Umbilical cord (tissue), 2 donors: ENCODE results near the gene TM4SF18. TPM values are rescaled to one million over a fixed set of nuclear protein-coding genes. Genes with fewer than 3 reads are reported as not detected.

Experiments used
- DNase-seq: peaks from one replicate; pipeline ENCODE4 v3.0.0-alpha.2; 2015; ENCODE audit warnings: low spot score
- total RNA-seq: library from RNA; depleted of rRNA; stranded (reverse); fragments of >200 nt; gene quantifications from one replicate; pipeline ENCODE4 v1.2.3, GENCODE V29; 2014; ENCODE audit warnings: low replicate concordance; ENCODE audit not compliant: insufficient read depth

The TM4SF18 gene
- total RNA-seq, 1 donor from 2014 or later = 3.9 TPM

- DNase-seq = no peak
Observed at GRCh38 chr3:149330609-149331331, 2.7 kb downstream of the TM4SF18 start.

GRCh38 chr3:149327156-149327555, 6.3 kb downstream of the TM4SF18 start:
- no peak for DNase-seq

DNA sequence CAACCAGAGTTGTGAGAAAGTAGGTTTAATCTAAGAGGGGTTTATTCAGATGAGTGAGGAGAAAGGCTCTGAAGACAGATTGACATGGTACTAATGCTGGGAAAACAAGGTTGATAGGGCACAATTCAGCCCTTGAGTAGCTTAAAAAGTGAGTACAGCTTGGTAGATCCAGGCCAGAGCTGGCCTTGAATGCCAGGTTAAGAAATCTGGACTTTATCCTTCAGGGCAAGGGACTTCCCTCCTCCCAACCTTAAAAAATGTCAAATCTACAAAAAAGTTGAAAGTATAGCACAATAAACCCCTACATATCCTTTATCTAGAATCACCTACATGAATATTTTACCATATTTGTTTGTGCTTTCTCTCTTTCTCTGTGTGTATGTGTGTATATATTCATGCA, 7.9 kb downstream of the TM4SF18 start:
- no peak for DNase-seq

DNA sequence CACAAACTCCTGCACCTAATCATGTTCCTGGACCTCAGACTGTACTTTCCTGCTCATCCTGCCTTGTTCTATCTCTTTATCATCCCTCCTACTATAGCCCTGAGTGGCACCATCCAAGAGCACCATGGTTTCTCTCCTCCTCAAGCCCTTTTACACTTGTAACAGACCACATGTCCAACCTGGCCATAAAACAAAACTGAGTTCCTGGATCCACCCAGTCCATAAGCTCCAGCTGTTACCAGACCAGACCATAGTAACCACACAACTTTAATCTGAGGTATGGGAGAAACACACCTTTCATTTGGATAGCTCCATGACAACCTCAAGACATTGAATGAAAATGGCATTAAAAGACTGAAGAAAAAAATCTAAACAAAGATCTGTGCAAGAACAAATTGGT, 9.1 kb downstream of the TM4SF18 start:
- DNase-seq = no peak

- DNase-seq = no peak
Observed at GRCh38 chr3:149321640-149322039, 11.8 kb downstream of the TM4SF18 start.

DNA sequence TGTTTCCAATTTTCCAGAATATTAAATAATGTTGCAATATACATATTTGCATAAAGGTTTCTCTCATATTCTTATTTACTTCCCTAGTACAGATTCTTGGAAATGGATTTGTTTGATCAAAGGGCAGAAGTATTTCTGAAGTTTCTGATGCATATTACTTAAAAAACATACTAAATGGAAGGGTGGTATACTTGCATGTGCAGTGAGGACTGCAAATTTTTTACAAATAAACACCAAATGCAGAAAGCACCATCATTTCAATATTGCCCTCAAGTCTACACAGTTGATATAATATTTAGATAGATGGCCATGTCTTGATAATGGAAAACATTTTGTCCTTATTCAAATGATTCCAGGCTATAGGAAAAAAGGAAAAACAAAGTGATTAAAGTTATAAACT, 12.3 kb downstream of the TM4SF18 start:
- no peak for DNase-seq

DNA sequence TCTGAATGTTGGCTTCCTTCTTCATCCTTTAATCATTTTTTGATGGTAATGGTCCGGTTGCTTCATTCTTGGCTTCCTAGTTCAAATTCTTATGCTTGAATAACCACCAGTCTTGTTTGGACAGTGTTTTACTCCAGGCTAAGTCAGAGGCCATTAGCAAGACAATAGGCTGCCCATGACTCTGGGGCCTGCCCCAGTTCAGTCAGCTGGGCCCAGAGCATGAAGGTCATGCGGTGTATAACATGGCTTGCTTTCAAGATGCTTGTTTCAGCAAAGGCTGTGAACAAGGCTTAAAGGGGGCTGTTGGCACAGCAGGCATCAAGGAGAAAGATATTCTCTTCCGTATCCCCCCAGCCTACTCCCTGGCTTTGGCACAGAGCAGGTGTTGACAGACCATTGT, 13.7 kb downstream of the TM4SF18 start:
- DNase-seq = no peak

DNA sequence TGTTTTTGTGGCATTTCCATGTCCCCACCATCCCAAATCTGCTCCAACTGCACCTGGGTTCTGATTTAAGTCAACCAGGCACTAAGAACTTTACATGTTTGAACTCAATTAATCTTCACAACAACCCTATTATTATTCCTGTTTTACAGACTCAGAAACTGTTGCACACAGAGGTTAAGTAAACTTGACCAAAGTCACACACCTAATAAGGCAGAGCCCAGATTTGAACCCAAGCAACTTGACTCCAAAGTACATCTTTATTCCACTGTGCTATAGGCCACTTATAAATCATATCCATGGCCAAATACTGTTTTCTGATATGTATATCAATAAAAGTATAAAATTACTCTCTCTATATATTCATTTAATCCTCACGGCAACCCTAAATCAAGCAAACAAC, 16.4 kb downstream of the TM4SF18 start:
- no peak for DNase-seq

DNA sequence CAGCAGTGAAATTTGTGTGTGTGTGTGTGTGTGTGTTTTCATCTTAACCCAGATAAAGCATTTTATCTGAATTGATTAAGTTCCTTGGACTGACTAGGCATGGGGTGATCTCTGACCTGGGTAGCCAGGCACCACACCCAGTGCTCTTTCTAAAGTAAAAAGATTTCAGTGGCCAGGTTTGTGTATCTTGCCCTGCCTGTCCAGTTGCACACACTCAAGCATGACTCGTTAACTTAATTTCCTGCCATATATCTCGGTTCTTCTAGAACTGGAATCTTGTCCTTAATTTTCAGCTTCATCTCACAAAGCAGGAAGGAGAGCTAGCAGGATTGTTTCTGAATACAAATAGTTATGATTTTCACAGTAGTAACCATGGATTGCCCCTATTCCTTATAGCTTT, 17.0 kb downstream of the TM4SF18 start:
- no peak for DNase-seq

GRCh38 chr3:149315694-149316093, 17.7 kb downstream of the TM4SF18 start:
- DNase-seq = peak; percentile 30

- DNase-seq = peak; percentile 55
Observed at GRCh38 chr3:149314807-149315578, 18.4 kb downstream of the TM4SF18 start.

- no peak for DNase-seq
Observed at GRCh38 chr3:149313542-149313941, 19.9 kb downstream of the TM4SF18 start.

DNA sequence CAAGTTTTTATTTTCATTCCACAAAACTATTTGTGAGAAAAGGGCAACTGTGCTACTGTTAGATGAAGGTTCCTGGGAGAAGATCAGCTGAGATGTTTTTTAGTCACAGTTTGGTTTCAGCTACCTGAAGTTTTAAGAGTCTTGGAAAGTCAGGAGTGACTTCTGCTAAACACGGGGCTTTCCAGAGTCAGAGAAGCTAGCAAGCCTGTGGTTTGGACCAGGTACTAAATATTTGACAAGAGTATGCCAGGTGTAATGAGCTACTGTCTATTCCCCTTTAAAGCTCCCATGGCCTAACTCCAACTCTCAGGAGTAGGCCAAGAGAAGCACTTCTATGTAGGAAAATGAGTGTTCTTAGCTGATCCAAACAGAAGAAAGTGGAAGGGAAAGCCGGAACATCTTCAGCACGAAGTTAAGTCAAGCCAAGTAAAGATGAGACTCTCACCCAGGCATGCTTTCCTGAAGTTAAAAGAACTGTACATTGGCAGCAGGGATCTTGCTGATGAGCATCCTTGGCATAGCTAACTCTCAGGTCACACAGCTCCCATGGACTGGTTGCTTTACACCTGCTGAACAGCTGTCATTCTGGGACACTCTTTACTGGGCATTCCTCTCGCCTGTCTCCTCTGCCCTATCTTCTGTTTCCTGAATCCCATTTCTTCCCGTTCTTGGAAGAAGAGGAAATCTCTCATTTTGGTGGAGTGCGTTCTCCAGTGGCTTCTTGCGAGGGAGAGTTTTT, 22.5 kb downstream of the TM4SF18 start:
- DNase-seq = no peak

DNA sequence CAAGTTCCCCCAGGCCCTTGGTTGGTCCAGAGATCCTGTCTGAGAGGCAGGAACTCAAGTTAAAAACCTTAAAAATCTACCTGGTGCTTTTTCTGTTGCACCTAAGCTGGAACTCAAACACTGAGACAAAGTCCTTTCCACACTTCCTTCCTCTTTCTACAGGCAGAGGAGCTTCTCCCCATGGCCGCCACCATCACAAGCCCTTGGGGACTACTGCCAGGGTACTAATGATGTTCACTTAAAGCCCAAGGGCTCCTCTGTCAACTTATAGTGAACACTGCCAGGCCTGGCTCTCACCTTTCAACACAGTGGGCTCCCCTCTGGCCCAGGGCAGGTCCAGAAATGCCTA, 26.0 kb downstream of the TM4SF18 start:
- DNase-seq = no peak

DNA sequence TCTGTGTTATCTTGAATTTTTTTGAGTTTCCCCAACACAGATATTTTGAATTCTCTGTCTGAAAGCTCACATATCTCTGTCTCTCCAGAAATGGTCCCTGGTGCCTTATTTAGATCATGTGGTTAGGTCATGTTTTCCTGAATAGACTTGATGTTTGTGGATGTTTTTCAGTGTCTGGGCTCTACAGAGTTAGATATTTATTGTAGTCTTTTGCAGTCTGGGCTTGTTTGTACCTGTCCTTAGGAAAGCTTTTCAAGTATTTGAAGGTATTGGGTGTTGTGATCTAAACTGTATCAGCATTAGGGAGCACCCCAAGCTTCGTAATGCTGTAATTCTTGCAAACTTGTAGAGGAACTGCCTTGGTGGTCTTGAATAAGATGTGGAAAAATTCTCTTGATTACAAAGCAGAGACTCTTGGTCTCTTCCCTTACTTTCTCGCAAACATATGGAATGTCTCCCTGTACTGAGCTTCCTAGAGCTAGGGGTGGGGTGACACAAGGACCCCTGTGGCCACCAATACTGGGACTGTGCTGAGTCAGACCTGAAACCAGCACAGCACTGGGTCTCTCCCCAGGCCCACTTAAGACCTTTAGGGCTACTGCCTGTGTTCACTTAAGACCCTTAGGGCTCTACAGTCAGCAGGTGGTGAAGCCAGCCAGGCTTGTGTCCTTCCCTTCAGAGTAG, 26.5 kb downstream of the TM4SF18 start:
- no peak for DNase-seq

DNA sequence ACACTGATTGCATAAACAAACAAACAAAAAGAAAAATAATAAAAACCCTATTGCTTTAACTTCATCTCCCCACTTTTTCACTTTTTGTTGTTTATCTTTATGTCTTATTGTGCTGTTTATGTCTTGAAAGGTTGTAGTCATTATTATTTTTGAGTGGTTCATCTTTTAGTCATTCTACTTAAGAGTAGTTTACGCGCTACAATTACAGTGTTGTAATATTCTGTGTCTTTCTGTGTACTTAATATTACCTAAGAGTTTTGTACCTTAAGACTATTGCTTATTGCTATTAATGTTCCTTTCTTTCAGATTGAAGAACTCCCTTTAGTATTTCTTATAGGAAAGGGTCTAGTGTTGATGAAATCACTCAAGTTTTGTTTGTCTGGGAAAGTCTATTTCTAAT, 28.1 kb downstream of the TM4SF18 start:
- no peak for DNase-seq

- peak; percentile 95 for DNase-seq
Observed at GRCh38 chr3:149299938-149300801, 33.3 kb downstream of the TM4SF18 start.

GRCh38 chr3:149296972-149297371, 36.5 kb downstream of the TM4SF18 start:
- no peak for DNase-seq

DNA sequence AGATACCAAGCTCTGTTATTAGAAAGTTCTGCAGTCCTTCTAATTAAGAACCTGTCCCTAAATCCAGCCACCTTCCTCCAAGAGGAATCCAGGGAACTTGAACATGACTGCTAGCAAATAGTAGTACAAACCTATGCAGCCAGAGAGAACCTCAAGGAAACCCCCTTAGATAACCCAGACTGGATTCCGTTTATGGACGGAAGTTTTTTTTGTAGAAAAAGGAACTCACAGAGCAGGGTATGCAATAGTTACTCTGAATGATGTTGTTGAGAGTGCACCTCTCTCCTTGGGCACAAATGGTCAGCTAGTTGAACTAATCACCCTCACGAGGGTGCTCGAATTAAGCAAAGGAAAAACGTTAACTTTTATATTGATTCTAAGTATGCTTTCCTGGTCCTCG, 40.8 kb downstream of the TM4SF18 start:
- no peak for DNase-seq

GRCh38 chr3:149291178-149291577, 42.3 kb downstream of the TM4SF18 start:
- no peak for DNase-seq

GRCh38 chr3:149288655-149289054, 44.8 kb downstream of the TM4SF18 start:
- DNase-seq = no peak
